DND-41 (cell line): ENCODE measurements around the gene CYBA.

Source experiments
- ATAC-seq: fragments of 200-7000 bp; cut with Tn5 transposase; 3 replicates; pipeline ENCODE4 v1.9.1; 2021; ENCODE audit warnings: low read depth; ENCODE audit not compliant: insufficient read depth
- DNase-seq: peaks from one replicate; pipeline ENCODE4 v3.0.0-alpha.2; 2020
- H2AFZ ChIP-seq: 2 replicates; pipeline ENCODE4 v1.6.0; 2012; ENCODE audit warnings: low read depth, low read length
- H3K27ac ChIP-seq: 2 replicates; pipeline ENCODE4 v1.5.1; 2012; ENCODE audit warnings: low read length, inconsistent platforms
- H3K27me3 ChIP-seq: fragments of 200-600 bp; sonication (generic); 2 replicates; pipeline ENCODE4 v1.6.0; 2012; ENCODE audit warnings: low read length, mild to moderate bottlenecking, inconsistent platforms; ENCODE audit not compliant: insufficient read depth, poor library complexity
- H3K36me3 ChIP-seq: 2 replicates; pipeline ENCODE4 v1.5.1; 2012; ENCODE audit warnings: low read length, inconsistent platforms; ENCODE audit not compliant: insufficient read depth
- H3K4me1 ChIP-seq: 2 replicates; pipeline ENCODE4 v1.5.1; 2012; ENCODE audit warnings: mild to moderate bottlenecking, low read length; ENCODE audit not compliant: insufficient read depth
- H3K4me2 ChIP-seq: 2 replicates; pipeline ENCODE4 v1.6.0; 2012; ENCODE audit warnings: mild to moderate bottlenecking, moderate library complexity, low read length, inconsistent platforms; ENCODE audit not compliant: insufficient read depth
- H3K4me3 ChIP-seq, 2 experiments: fragments of 200-600 bp in 1 of 2; shearing (Covaris generic) in 1 of 2; 2 replicates each; pipeline ENCODE4 v1.5.1; 2012 to 2016; ENCODE audit warnings: inconsistent platforms in 2 of 2, low read length in 2 of 2, mild to moderate bottlenecking in 2 of 2, low read depth in 1 of 2, moderate library complexity in 1 of 2
- H3K79me2 ChIP-seq: 2 replicates; pipeline ENCODE4 v1.6.0; 2012; ENCODE audit warnings: low read length, inconsistent platforms; ENCODE audit not compliant: insufficient read depth
- H3K9ac ChIP-seq: 2 replicates; pipeline ENCODE4 v1.6.0; 2012; ENCODE audit warnings: low read depth, mild to moderate bottlenecking, inconsistent platforms, low read length, moderate library complexity
- H3K9me3 ChIP-seq: 2 replicates; pipeline ENCODE4 v1.5.1; 2012; ENCODE audit warnings: low read length, moderate library complexity, mild to moderate bottlenecking, inconsistent platforms; ENCODE audit not compliant: insufficient read depth, severe bottlenecking
- H4K20me1 ChIP-seq: 2 replicates; pipeline ENCODE4 v1.6.0; 2012; ENCODE audit warnings: low read length; ENCODE audit not compliant: insufficient read depth
- EZH2 ChIP-seq: IDR thresholded peaks from 3 replicates; pipeline ENCODE4 v1.6.1; 2012; ENCODE audit warnings: borderline replicate concordance, low read depth, mild to moderate bottlenecking, moderate library complexity, low read length, inconsistent platforms; ENCODE audit not compliant: severe bottlenecking
- TF ChIP-seq, protein P1 (sequence below): IDR thresholded peaks from 2 replicates; pipeline ENCODE4 v1.5.1; 2012; ENCODE audit warnings: borderline replicate concordance, low read length, moderate library complexity, mild to moderate bottlenecking; ENCODE audit not compliant: poor library complexity, severe bottlenecking; ENCODE audit errors: extremely low read depth

Gene CYBA

DNA sequence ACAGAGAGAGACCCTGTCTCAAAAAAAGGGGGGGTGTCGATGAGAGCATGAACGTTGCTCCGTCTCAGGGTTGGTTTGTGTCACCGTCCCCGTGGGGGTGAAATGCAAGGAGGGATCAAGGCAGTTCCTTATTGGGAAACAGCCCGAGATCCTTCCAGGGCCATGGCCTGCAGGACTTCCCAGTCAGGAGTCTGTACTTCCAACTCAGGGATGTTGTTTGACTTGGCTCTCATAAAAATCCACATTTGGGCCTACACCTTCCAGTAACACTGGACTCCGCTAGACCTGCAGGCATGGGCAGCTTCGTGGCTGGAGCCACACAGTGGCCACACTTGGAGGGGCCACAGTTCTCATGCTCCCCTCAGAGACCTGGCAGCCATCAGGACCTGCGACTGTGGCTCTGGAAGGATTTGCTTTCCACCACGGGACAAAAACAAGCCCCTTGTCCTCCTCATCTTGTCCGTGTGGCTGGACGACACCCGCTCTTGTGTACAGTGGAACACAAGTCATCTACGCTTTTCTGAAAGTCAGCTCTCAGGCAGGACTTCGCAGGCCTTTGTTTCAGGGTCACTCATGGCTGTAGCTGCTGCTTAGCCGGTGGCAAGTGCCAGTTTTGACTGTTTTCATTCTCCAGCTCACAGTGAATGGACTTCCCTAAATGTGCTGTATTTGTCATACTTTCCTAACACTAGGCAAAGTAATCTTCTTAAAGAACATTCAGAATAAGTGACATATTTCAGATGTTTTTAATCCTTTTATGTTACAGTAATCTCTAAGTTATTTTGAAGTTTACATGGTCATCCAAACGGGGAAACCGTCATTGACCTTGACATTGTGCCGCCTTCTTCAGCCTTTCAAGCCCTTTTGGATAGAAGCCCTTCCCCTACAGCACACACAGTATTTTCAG lies 36.7 kb downstream of the CYBA start:
- Histone ChIP-seq H4K20me1 (peaks cover 69% of the 10 kb centered on the region), H3K9ac (no peak overlapping the region), H3K27ac (no peak overlapping the region), H3K36me3 (peaks cover 93% of the 10 kb centered on the region), H3K4me1 (no peaks in the 10 kb centered on the region), H2AFZ (no peak overlapping the region), H3K4me3 (no peak overlapping the region), H3K79me2 (peaks cover 64% of the 10 kb centered on the region), H3K27me3 (no peaks in the 10 kb centered on the region), H3K9me3 (no peaks in the 10 kb centered on the region), H3K4me2 (no peak overlapping the region)
- TF ChIP-seq, protein P1, sequence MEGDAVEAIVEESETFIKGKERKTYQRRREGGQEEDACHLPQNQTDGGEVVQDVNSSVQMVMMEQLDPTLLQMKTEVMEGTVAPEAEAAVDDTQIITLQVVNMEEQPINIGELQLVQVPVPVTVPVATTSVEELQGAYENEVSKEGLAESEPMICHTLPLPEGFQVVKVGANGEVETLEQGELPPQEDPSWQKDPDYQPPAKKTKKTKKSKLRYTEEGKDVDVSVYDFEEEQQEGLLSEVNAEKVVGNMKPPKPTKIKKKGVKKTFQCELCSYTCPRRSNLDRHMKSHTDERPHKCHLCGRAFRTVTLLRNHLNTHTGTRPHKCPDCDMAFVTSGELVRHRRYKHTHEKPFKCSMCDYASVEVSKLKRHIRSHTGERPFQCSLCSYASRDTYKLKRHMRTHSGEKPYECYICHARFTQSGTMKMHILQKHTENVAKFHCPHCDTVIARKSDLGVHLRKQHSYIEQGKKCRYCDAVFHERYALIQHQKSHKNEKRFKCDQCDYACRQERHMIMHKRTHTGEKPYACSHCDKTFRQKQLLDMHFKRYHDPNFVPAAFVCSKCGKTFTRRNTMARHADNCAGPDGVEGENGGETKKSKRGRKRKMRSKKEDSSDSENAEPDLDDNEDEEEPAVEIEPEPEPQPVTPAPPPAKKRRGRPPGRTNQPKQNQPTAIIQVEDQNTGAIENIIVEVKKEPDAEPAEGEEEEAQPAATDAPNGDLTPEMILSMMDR = no peak
- TF ChIP-seq EZH2 = no peak
- DNase-seq (no peak), ATAC-seq (no peak)

DNA sequence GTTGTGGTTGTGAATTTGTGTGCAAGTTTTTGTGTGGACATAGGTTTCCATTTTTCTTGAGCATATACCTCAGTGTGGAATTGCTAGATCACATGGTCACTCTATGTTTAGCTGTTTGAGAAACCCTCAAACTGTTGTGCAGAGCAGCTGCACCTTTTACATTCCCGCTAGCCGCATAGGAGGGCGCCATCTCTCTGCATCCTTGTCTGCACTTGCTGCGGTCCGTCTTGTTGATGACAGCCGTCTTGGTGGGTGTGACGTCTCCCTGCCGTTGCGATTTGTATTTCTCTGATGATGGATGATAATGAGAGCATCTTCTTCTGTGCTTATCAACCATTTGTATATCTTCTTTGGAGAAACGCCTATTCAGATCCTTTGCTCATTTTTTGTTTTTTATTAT lies 37.6 kb downstream of the CYBA start:
- Histone ChIP-seq H3K4me3 (no peak overlapping the region), H3K27ac (no peak overlapping the region), H3K4me2 (no peak overlapping the region), H3K79me2 (peaks cover 59% of the 10 kb centered on the region), H2AFZ (no peak overlapping the region), H4K20me1 (peaks cover 61% of the 10 kb centered on the region), H3K9ac (no peak overlapping the region), H3K4me1 (no peaks in the 10 kb centered on the region), H3K27me3 (no peaks in the 10 kb centered on the region), H3K9me3 (no peaks in the 10 kb centered on the region), H3K36me3 (peaks cover 93% of the 10 kb centered on the region)
- DNase-seq (no peak), ATAC-seq (no peak)
- no peak for TF ChIP-seq EZH2
- TF ChIP-seq, protein P1 = peak; percentile 16

DNA sequence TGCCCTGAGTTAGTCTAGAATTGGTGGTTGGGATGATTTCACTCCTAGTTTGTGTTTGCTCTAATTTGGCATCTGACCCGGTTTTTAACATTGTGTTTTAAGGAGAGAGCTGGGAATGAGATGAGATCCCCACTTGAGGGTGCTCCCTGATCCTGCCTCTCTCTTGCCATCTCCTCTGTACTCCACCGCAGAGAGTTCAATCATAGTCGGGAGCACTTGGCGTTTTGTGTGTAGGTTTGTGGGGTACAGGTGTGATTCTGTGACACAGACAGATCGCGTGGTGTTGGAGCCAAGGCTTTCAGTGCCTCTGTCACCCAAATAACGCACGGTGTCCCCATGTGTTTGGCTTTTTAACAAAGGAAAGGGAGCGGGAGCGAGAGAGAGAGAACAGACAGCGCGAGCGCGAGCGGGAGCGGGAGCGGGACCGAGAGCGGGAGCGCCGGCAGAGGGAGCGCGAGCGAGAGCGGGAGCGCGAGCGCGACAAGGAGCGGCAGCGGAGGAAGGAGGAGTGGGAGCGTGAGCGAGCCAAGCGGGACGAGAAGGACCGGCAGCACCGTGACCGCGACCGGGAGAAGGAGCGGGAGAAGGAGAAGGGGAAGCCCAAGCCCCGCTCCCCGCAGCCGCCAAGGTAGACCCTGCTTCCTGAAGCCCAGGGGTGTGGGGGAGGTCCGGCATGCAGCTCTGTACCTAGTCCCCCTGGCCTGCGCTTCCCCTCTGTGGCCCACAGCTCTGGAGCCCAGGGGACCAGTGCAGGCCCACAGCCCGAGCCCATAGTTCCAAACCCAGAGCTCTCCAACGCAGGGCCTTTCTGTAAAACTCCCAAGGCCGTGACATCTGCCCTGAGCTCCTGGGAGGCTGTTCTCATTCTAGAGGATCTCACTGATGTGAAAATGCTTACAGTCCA lies 39.7 kb downstream of the CYBA start:
- no peaks in the 10 kb centered on the region for H3K27me3 ChIP-seq
- peaks cover 90% of the 10 kb centered on the region for H3K36me3 ChIP-seq
- no peak overlapping the region for H3K27ac ChIP-seq
- H3K4me3 ChIP-seq = no peak overlapping the region
- H2AFZ ChIP-seq = no peak overlapping the region
- H3K9ac ChIP-seq = no peak overlapping the region
- TF ChIP-seq, protein P1 = no peak
- no peak for TF ChIP-seq EZH2
- no peaks in the 10 kb centered on the region for H3K4me1 ChIP-seq
- no peak for DNase-seq
- H3K4me2 ChIP-seq = no peak overlapping the region
- no peak for ATAC-seq
- peaks cover 48% of the 10 kb centered on the region for H3K79me2 ChIP-seq
- peaks cover 45% of the 10 kb centered on the region for H4K20me1 ChIP-seq
- H3K9me3 ChIP-seq = no peaks in the 10 kb centered on the region
